K562 (cell line): ENCODE results near the gene RUNX1. TPM values are rescaled to one million over a fixed set of nuclear protein-coding genes. Genes with fewer than 3 reads are reported as not detected.

Experiments used
- ATAC-seq: fragments of 200-7000 bp; cut with Tn5 transposase; 3 replicates; pipeline ENCODE4 v1.9.1; 2020; ENCODE audit warnings: moderate library complexity
- BruUV-seq: library from RNA; stranded (reverse); fragments of 400-500 nt; replicated peaks from 2 replicates; lab custom pipeline; 2021; lab: Mats Ljungman, UMichigan
- CTCF ChIA-PET: fragments of 300-600 bp; formaldehyde crosslinking; extraction: SDS; loops from one replicate; lab custom pipeline; 2021; ENCODE audit warnings: low intra/inter-chr PET ratio; lab: Yijun Ruan, JAX
- POLR2A ChIA-PET: fragments of 300-600, 350-650 bp; sonication (Branson Sonifier 250); formaldehyde crosslinking; extraction: SDS; loops from one replicate; lab custom pipeline; 2021; ENCODE audit warnings: antibody characterized with exemption, inconsistent platforms; lab: Yijun Ruan, JAX
- DNase-seq, 4 experiments: peaks; one replicate each; pipeline versions ENCODE4 v3.0.0 to v3.0.0-alpha.2; 2011 to 2018; ENCODE audit warnings: low spot score in 3 of 4, mixed read lengths in 3 of 4; ENCODE audit errors: extremely low read depth in 1 of 4
- FAIRE-seq: peaks from 2 replicates; lab custom pipeline; 2011; peaks lifted over from hg19 to GRCh38; lab: Jason Lieb, UNC
- H2AFZ ChIP-seq: 2 replicates; pipeline ENCODE4 v1.6.0; 2011; ENCODE audit warnings: low read depth, low read length, control low read depth, inconsistent platforms
- H3K27ac ChIP-seq: fragments of 200-600 bp; 3 replicates; pipeline ENCODE4 v1.8.0; 2011; ENCODE audit warnings: low read depth, mild to moderate bottlenecking, control low read depth, inconsistent platforms, low read length, moderate library complexity, mixed read lengths; ENCODE audit errors: extremely low read depth
- H3K27me3 ChIP-seq, 2 experiments: fragments of 300-600 bp in 1 of 2; 2 replicates in 1 of 2; 3 replicates in 1 of 2; pipeline versions ENCODE4 v1.6.0 to v1.8.0; 2011; ENCODE audit warnings: inconsistent platforms in 2 of 2, low read length in 2 of 2, mild to moderate bottlenecking in 1 of 2, mixed read lengths in 1 of 2, moderate library complexity in 1 of 2; ENCODE audit not compliant: control insufficient read depth in 2 of 2, insufficient read depth in 2 of 2
- H3K36me3 ChIP-seq: fragments of 300-600 bp; 3 replicates; pipeline ENCODE4 v1.8.0; 2011; ENCODE audit warnings: mild to moderate bottlenecking, low read length, inconsistent platforms; ENCODE audit not compliant: control insufficient read depth, insufficient read depth
- H3K4me1 ChIP-seq, 2 experiments: fragments of 200-600 bp in 1 of 2; replicated peaks in 1 of 2; 2 replicates in 1 of 2; 3 replicates in 1 of 2; pipeline versions ENCODE4 v1.5.1 to v1.8.0; 2011; ENCODE audit warnings: inconsistent platforms in 2 of 2, low read length in 2 of 2, mild to moderate bottlenecking in 1 of 2, mixed read lengths in 1 of 2, moderate library complexity in 1 of 2; ENCODE audit not compliant: control insufficient read depth in 2 of 2, insufficient read depth in 2 of 2
- H3K4me2 ChIP-seq: 2 replicates; pipeline ENCODE4 v1.6.1; 2011; ENCODE audit warnings: low read length, control low read depth, inconsistent platforms, mixed read lengths; ENCODE audit not compliant: insufficient read depth
- H3K4me3 ChIP-seq: fragments of 200-600 bp; sonication (generic), shearing (Covaris generic); 2 replicates; pipeline ENCODE4 v1.5.1; 2016; ENCODE audit warnings: control low read depth, inconsistent platforms
- H3K79me2 ChIP-seq: fragments of 200-600 bp; 3 replicates; pipeline ENCODE4 v1.8.0; 2011; ENCODE audit warnings: low read length, inconsistent platforms; ENCODE audit not compliant: control insufficient read depth, insufficient read depth
- H3K9ac ChIP-seq, 2 experiments: 2 replicates each; pipeline versions ENCODE4 v1.6.0 to v1.6.1; 2011; ENCODE audit warnings: low read depth in 2 of 2, low read length in 2 of 2, control low read depth in 1 of 2, inconsistent platforms in 1 of 2, mild to moderate bottlenecking in 1 of 2, mixed read lengths in 1 of 2; ENCODE audit not compliant: insufficient read depth in 1 of 2
- H3K9me1 ChIP-seq: one replicate; pipeline ENCODE4 v1.6.0; 2011; ENCODE audit warnings: inconsistent platforms, mild to moderate bottlenecking, low read length, moderate library complexity; ENCODE audit not compliant: control insufficient read depth, insufficient read depth
- H3K9me3 ChIP-seq: replicated peaks from 2 replicates; pipeline ENCODE4 v1.5.1; 2011; ENCODE audit warnings: low read depth, low read length, inconsistent platforms; ENCODE audit not compliant: control insufficient read depth, insufficient read depth
- H4K20me1 ChIP-seq: replicated peaks from 2 replicates; pipeline ENCODE4 v1.6.1; 2011; ENCODE audit warnings: low read length, inconsistent platforms, mixed read lengths; ENCODE audit not compliant: control insufficient read depth, insufficient read depth
- CEBPB ChIP-seq: fragments of 450-650 bp; IDR thresholded peaks from 2 replicates; pipeline ENCODE4 v1.6.1; 2016; ENCODE audit warnings: missing genetic modification characterization, missing compliant biosample characterization
- CUX1 ChIP-seq: fragments of 200-800 bp; sonication (Bioruptor generic); IDR thresholded peaks from 2 replicates; pipeline ENCODE4 v1.6.1; 2016; ENCODE audit warnings: missing genetic modification characterization, missing compliant biosample characterization
- WGBS: fragments of 100-300 bp; shearing (Covaris generic); methylation state at CpG from one replicate; pipeline ENCODE4 v1.1.6; 2016; ENCODE audit warnings: low coverage, mixed read lengths; ENCODE audit not compliant: insufficient coverage; ENCODE audit errors: missing lambda C conversion rate; 5-methylcytosine and 5-hydroxymethylcytosine counted together
- in situ Hi-C: fragments of 300-500 bp; cut with MboI; formaldehyde crosslinking; loops from 4 replicates; pipeline ENCODE4 v1.15.0; 2018; ENCODE audit warnings: inconsistent platforms, mixed read lengths
- intact Hi-C: fragments of 100-400 bp; cut with micrococcal nuclease; formaldehyde crosslinking; loops from 2 replicates; pipeline ENCODE4 v1.14.2; 2022
- polyA plus RNA-seq, 8 experiments: library from polyadenylated mRNA; depleted of rRNA in 4 of 8; stranded (reverse) in 5 of 8; unstranded in 3 of 8; fragments of >200 nt; fragmentation: Nextera tagmentation in 2 of 8; fragmentation: Illumina TruSeq in 1 of 8; extraction: Ambion mirVana in 2 of 8; extraction: Trizol in 1 of 8; gene quantifications; 2 replicates each; pipeline versions ENCODE4 v1.2.1 to v1.2.3, GENCODE V29; 2011 to 2014; ENCODE audit warnings: inconsistent platforms in 1 of 8, missing spikeins in 1 of 8
- total RNA-seq, 7 experiments: library from RNA; depleted of rRNA in 6 of 7; stranded (reverse); fragments of >200 nt in 6 of 7; fragmentation: Illumina TruSeq in 2 of 7; extraction: Trizol in 2 of 7; gene quantifications; 2 replicates each; pipeline versions ENCODE4 v1.2.1 to v1.2.3, GENCODE V29; 2011 to 2021; ENCODE audit warnings: low replicate concordance in 1 of 7

Gene RUNX1
- total and polyA plus RNA-seq, 9 of the 15 experiments (the other 6 are each of a cell fraction or from before 2014, with no cell fraction given), result 2.2 to 68.6 (median 17.8) TPM

GRCh38 chr21:34830386-34831170 is 218.5 kb downstream of the RUNX1 start:
- H3K4me3 ChIP-seq, result no peak overlapping the region
- ATAC-seq (no peak), FAIRE-seq (no peak), DNase-seq (no peak)
- CTCF ChIA-PET, result no interaction called here
- WGBS, result 91% methylated on average over 12 of the region's 12 CpGs
- POLR2A ChIA-PET, result interaction anchor here (1.8 kb wide), 1 partner anchor 19 kb away, joined by 5 read pairs; no protein-coding TSS in a partner anchor
- no peak for TF ChIP-seq CUX1
- 0 out of 2 replicates have a peak, but pooled peaks have one; percentile 6 for TF ChIP-seq CEBPB (tag)
- no peak overlapping the region for H3K27ac ChIP-seq
- H3K27me3 ChIP-seq, result no peaks in the 10 kb centered on the region
- no TSS peak for BruUV-seq
- no peaks in the 10 kb centered on the region for H3K9me1 ChIP-seq
- no peaks in the 10 kb centered on the region for H3K9me3 ChIP-seq
- no peaks in the 10 kb centered on the region for H3K4me1 ChIP-seq
- no peaks in the 10 kb centered on the region for H3K79me2 ChIP-seq
- intact Hi-C loops, result no loop called here
- H3K36me3 ChIP-seq, result peaks cover 93% of the 10 kb centered on the region
- in situ Hi-C loops, result no loop called here
- H4K20me1 ChIP-seq, result no peaks in the 10 kb centered on the region
- H3K4me2 ChIP-seq, result no peak overlapping the region
- no peak overlapping the region for H3K9ac ChIP-seq
- no peak overlapping the region for H2AFZ ChIP-seq
